Measurements from ENCODE around the gene STK35. TPM values are rescaled to one million over a fixed set of nuclear protein-coding genes. Genes with fewer than 3 reads are reported as not detected.
A peak's percentile ranks its signal among the peaks of the same experiment; 100 is the strongest.

STK35 gene
- total and polyA plus RNA-seq, 2 of the 13 experiments (the other 11 are each of a cell fraction or from before 2014, with no cell fraction given): 27.4 to 29.8 TPM

GRCh38 chr20:2152317-2152716, 50.7 kb downstream of the STK35 start:
- ChIA-PET CTCF (ENCODE audit: low intra/inter-chr PET ratio, low total read pairs) (no interaction called here), POLR2A (no interaction called here)
- WGBS (ENCODE audit: low lambda C conversion rate): 80% methylated on average over 3 of the region's 3 CpGs
- Histone ChIP-seq H3K27ac (ENCODE audit: extremely low read length, insufficient read depth, low read length) (no peak overlapping the region), H3K9ac (ENCODE audit: insufficient read depth, low read depth, low read length) (no peak overlapping the region), H3K79me2 (ENCODE audit: insufficient read depth, low read length) (no peaks in the 10 kb centered on the region), H3K4me2 (ENCODE audit: low read depth, low read length) (no peak overlapping the region), H4K20me1 (ENCODE audit: insufficient read depth, low read length) (no peaks in the 10 kb centered on the region), H3K9me3 (ENCODE audit: low read length) (no peaks in the 10 kb centered on the region), H3K4me3 (replicated peaks in 1 of 3; ENCODE audit: insufficient read depth in 1 of 3, low read depth in 2 of 3, low read length in 3 of 3) (no peak overlapping the region), H3K36me3 (replicated peaks in 1 of 2; ENCODE audit: control insufficient read depth in 1 of 2, insufficient read depth in 2 of 2, low read length in 2 of 2) (peaks cover 6 to 14% of the 10 kb centered on the region in 2 experiments; a peak in 4 of 5 replicates), H3K27me3 (ENCODE audit: control insufficient read depth in 1 of 2, insufficient read depth in 2 of 2, low read length in 2 of 2) (no peaks in the 10 kb centered on the region; a peak in 1 of 5 replicates), H2AFZ (ENCODE audit: low read length) (no peak overlapping the region), H3K4me1 (ENCODE audit: insufficient read depth, low read length) (peaks cover 8% of the 10 kb centered on the region)
- DNase-seq (ENCODE audit: low spot score): no peak
- BruUV-seq (replicated peaks): no TSS peak
- intact Hi-C loops (cut with micrococcal nuclease; ENCODE audit: unreplicated experiment) (no loop called here), in situ Hi-C loops (cut with HindIII; ENCODE audit: extremely low pct_ligation_motif_present, low pct_unique_long_range_greater_than_20kb) (no loop called here)
- no peak for ATAC-seq
- TF ChIP-seq CREBL2 (CRISPR knock-in tag; IDR thresholded peaks at IDR 0.05; ENCODE audit: borderline replicate concordance) (no peak), ZNF564 (CRISPR knock-in tag; IDR thresholded peaks at IDR 0.05) (no peak), XRCC5 (optimal IDR thresholded peaks at IDR 0.05; ENCODE audit: low read length) (no peak), JDP2 (CRISPR knock-in tag; IDR thresholded peaks at IDR 0.05; ENCODE audit: borderline replicate concordance) (no peak), ETV5 (CRISPR knock-in tag; IDR thresholded peaks at IDR 0.05; ENCODE audit: borderline replicate concordance) (no peak), MYNN (CRISPR knock-in tag; IDR thresholded peaks at IDR 0.05; ENCODE audit: low read depth) (no peak), CBX2 (IDR thresholded peaks at IDR 0.05; ENCODE audit: low read depth, low read length) (no peak), CBX2 (CRISPR knock-in tag; IDR thresholded peaks at IDR 0.05; ENCODE audit: low read depth) (no peak), DMAP1 (CRISPR knock-in tag; IDR thresholded peaks at IDR 0.05) (no peak), KDM5B (CRISPR knock-in tag; IDR thresholded peaks at IDR 0.05; ENCODE audit: borderline replicate concordance) (no peak), ZNF550 (CRISPR knock-in tag; IDR thresholded peaks at IDR 0.05; ENCODE audit: borderline replicate concordance) (no peak), ZNF616 (CRISPR knock-in tag; IDR thresholded peaks at IDR 0.05; ENCODE audit: low read depth) (no peak), RBM22 (optimal IDR thresholded peaks at IDR 0.05; ENCODE audit: low read length) (peak; percentile 67), MNT (IDR thresholded peaks at IDR 0.05) (peak; percentile 94)
- TF ChIP-seq, protein P1, sequence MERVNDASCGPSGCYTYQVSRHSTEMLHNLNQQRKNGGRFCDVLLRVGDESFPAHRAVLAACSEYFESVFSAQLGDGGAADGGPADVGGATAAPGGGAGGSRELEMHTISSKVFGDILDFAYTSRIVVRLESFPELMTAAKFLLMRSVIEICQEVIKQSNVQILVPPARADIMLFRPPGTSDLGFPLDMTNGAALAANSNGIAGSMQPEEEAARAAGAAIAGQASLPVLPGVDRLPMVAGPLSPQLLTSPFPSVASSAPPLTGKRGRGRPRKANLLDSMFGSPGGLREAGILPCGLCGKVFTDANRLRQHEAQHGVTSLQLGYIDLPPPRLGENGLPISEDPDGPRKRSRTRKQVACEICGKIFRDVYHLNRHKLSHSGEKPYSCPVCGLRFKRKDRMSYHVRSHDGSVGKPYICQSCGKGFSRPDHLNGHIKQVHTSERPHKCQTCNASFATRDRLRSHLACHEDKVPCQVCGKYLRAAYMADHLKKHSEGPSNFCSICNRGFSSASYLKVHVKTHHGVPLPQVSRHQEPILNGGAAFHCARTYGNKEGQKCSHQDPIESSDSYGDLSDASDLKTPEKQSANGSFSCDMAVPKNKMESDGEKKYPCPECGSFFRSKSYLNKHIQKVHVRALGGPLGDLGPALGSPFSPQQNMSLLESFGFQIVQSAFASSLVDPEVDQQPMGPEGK (CRISPR knock-in tag; IDR thresholded peaks at IDR 0.05): no peak
- no peak for FAIRE-seq

Data from HepG2 (cell line).